Gastrocnemius medialis (tissue), 4 donors: ENCODE results near the gene DYRK1B. TPM values are rescaled to one million over a fixed set of nuclear protein-coding genes. Genes with fewer than 3 reads are reported as not detected.

ENCODE experiments used
- ATAC-seq, 2 donors: fragments of 150-250 bp; one replicate each; pipeline ENCODE4 v1.9.1; 2016
- DNase-seq, 2 donors: peaks; one replicate each; pipeline ENCODE4 v3.0.0-alpha.2; 2019
- H3K27ac ChIP-seq, 4 donors: fragments of 200-600 bp; sonication (generic); 1 replicate in 1 of 4; 2 replicates in 3 of 4; pipeline ENCODE4 v1.5.1; 2016 to 2018; ENCODE audit warnings: mild to moderate bottlenecking in 2 of 4, moderate library complexity in 1 of 4
- H3K27me3 ChIP-seq, 3 donors: fragments of 200-600 bp; sonication (generic) in 2 of 3; 1 replicate in 1 of 3; 2 replicates in 2 of 3; pipeline versions ENCODE4 v1.5.1 to v1.6.0; 2016 to 2019; ENCODE audit warnings: mild to moderate bottlenecking in 1 of 3, moderate library complexity in 1 of 3
- H3K36me3 ChIP-seq, 2 donors: fragments of 200-600 bp; sonication (generic) in 1 of 2; one replicate each; pipeline ENCODE4 v1.5.1; 2017 to 2018
- H3K4me1 ChIP-seq, 2 donors: fragments of 200-600 bp; sonication (generic) in 1 of 2; one replicate each; pipeline ENCODE4 v1.5.1; 2016 to 2017; ENCODE audit warnings: mild to moderate bottlenecking in 2 of 2
- H3K4me3 ChIP-seq, 4 donors: fragments of 200-600 bp; sonication (generic) in 3 of 4; 1 replicate in 1 of 4; 2 replicates in 3 of 4; pipeline ENCODE4 v1.5.1; 2016 to 2019; ENCODE audit warnings: mild to moderate bottlenecking in 2 of 4
- H3K9me3 ChIP-seq, 3 donors: fragments of 200-600 bp; sonication (generic) in 2 of 3; 1 replicate in 1 of 3; 2 replicates in 2 of 3; pipeline ENCODE4 v1.5.1; 2016 to 2019
- POLR2A ChIP-seq, 2 donors: fragments of 450-650 bp; IDR thresholded peaks; one replicate each; pipeline ENCODE4 v1.6.1; 2017; ENCODE audit warnings: antibody characterized with exemption in 2 of 2, mild to moderate bottlenecking in 2 of 2, moderate library complexity in 2 of 2
- in situ Hi-C, 4 donors: fragments of 200-750 bp; cut with MboI; loops; one replicate each; pipeline versions ENCODE4 v1.15.0 to v1.8.0; 2017; ENCODE audit warnings: low sequenced_read_pairs in 4 of 4
- intact Hi-C: fragments of 100-400 bp; cut with DNase I; formaldehyde crosslinking; loops from one replicate; pipeline ENCODE4 v1.15.1; 2023; ENCODE audit warnings: low total_unique reads
- microRNA-seq, 2 donors: library from miRNA; unstranded; fragments of <30 nt; microRNA quantifications; one replicate each; pipeline ENCODE4, GENCODE V29; 2016; ENCODE audit warnings: borderline replicate concordance in 2 of 2
- total RNA-seq, 4 donors: library from RNA; depleted of rRNA; stranded (reverse); fragments of >200 nt; gene quantifications; one replicate each; pipeline versions ENCODE4 v1.1.0 to v1.2.3, GENCODE V29; 2016
- TF ChIP-seq, protein P1 (sequence below), 5 experiments: fragments of 450-650 bp in 3 of 5; fragments of 200-600 bp in 2 of 5; sonication (generic) in 2 of 5; IDR thresholded peaks in 4 of 5; conservative IDR thresholded peaks in 1 of 5; 1 replicate in 4 of 5; 2 replicates in 1 of 5; pipeline ENCODE4 v1.5.1; 2016 to 2019; ENCODE audit warnings: antibody characterized with exemption in 5 of 5, mild to moderate bottlenecking in 3 of 5, moderate library complexity in 3 of 5

DYRK1B gene
- total RNA-seq, 4 donors from 2014 or later, result 39.6 to 68.7 (median 61.8) TPM

DNA sequence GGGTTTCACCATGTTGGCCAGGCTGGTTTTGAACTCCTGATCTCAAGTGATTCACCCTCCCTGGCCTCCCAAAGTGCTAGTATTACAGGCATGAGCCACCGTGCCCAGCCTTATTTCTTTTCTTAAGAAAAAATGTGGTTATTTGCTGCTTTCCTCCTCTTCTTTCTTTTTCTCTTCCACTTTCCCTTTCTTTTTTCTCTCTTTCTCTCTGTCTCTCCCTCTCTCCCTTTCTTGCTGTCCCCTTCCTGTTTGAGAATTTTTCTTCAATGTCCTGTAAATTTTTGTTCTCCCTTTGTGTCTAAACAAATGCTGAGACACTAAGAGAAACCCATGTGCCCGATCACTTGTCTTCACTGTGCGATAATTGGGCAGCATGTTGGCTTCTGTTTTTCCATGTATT lies 53.1 kb downstream of the DYRK1B start:
- H3K27ac ChIP-seq, result no peak overlapping the region
- in situ Hi-C loops, result loop anchor here in 2 of 4 donors (10.0 to 25.0 kb wide), 2 partner anchors 181 to 184 kb away; partner anchors contain the start of gene PSMC4 (in 1 of the 2)
- no peak overlapping the region for H3K4me3 ChIP-seq
- no peaks in the 10 kb centered on the region for H3K4me1 ChIP-seq
- H3K9me3 ChIP-seq, result no peaks in the 10 kb centered on the region
- TF ChIP-seq, protein P1, sequence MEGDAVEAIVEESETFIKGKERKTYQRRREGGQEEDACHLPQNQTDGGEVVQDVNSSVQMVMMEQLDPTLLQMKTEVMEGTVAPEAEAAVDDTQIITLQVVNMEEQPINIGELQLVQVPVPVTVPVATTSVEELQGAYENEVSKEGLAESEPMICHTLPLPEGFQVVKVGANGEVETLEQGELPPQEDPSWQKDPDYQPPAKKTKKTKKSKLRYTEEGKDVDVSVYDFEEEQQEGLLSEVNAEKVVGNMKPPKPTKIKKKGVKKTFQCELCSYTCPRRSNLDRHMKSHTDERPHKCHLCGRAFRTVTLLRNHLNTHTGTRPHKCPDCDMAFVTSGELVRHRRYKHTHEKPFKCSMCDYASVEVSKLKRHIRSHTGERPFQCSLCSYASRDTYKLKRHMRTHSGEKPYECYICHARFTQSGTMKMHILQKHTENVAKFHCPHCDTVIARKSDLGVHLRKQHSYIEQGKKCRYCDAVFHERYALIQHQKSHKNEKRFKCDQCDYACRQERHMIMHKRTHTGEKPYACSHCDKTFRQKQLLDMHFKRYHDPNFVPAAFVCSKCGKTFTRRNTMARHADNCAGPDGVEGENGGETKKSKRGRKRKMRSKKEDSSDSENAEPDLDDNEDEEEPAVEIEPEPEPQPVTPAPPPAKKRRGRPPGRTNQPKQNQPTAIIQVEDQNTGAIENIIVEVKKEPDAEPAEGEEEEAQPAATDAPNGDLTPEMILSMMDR (IDR thresholded peaks at IDR 0.05 in 4 of 5, conservative IDR thresholded peaks at IDR 0.05 in 1 of 5), result no peak
- no peak for TF ChIP-seq POLR2A (IDR thresholded peaks at IDR 0.05)
- ATAC-seq (no peak), DNase-seq (no peak)
- intact Hi-C loops, result no loop called here
- H3K36me3 ChIP-seq, result no peaks in the 10 kb centered on the region
- peaks cover 0 to 6% (median 0%) of the 10 kb centered on the region in 3 donors for H3K27me3 ChIP-seq

DNA sequence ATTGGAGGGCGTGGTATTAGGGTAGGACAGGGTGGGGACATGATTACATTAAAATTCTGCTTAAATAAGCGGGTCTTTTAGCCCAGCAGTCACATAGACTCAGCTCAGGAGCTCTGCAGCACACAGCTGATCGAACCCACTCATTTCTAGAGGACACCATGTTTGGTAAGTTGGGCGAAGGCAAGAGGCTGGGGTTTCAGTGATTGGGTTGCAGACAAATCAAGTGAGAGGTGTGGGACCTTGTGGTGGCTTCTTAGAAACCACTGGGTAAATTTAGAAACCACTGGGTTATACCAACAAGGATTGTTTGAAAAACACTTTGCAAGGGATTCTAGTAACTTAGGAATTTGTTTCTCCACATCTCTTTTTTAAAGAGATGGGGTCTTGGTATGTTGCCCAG lies 55.2 kb downstream of the DYRK1B start, which contains the start of gene LEUTX:
Gene LEUTX (plus strand): TSS at position 92 of the 400 bp plus-strand sequence. CDS start 67 bp downstream, at position 159.
- in situ Hi-C loops, result loop anchor here in 1 of 4 donors (25.0 kb wide), 1 partner anchor 184 kb away; the partner anchor contains the start of gene PSMC4

More for the DNA sequence above, 55.2 kb downstream of the DYRK1B start, which contains the start of gene LEUTX:
- Histone ChIP-seq H3K4me3 (no peak within 1 kb of the TSS), H3K9me3 (no peaks in the 10 kb centered on the region), H3K4me1 (no peaks in the 10 kb centered on the region), H3K27me3 (peaks cover 0 to 3% (median 0%) of the 10 kb centered on the region in 3 donors), H3K36me3 (no peaks in the 10 kb centered on the region), H3K27ac (no peak within 1 kb of the TSS)
- DNase-seq, result no peak
- no peak for TF ChIP-seq POLR2A (IDR thresholded peaks at IDR 0.05)
- TF ChIP-seq, protein P1 (IDR thresholded peaks at IDR 0.05 in 4 of 5, conservative IDR thresholded peaks at IDR 0.05 in 1 of 5), result no peak
- intact Hi-C loops, result no loop called here
- no peak for ATAC-seq

Small RNA genes lying within 50 kb of the gene (microRNA-seq; reads per million reads assigned to microRNA genes)
- gene MIR6719, result 0 reads per million in 2 donors

Other genes starting within 250 kb of the DYRK1B start
- gene LGALS13, start 231.6 kb downstream of the DYRK1B start, total RNA-seq, result not detected
- gene LGALS16, start 178.2 kb downstream of the DYRK1B start, total RNA-seq, result not detected
- not detected for gene LGALS14, start 129.7 kb downstream of the DYRK1B start, total RNA-seq
- gene CLC, start 96.1 kb downstream of the DYRK1B start, total RNA-seq, result not detected
- gene LEUTX, start 55.3 kb downstream of the DYRK1B start, total RNA-seq, result not detected
- 10 to 100 TPM; 40.4 to 79.4 (median 67.0) TPM for gene FBL, start 12.2 kb upstream of the DYRK1B start, total RNA-seq
- gene FCGBP, start 100.5 kb upstream of the DYRK1B start, total RNA-seq, result 10 to 100 TPM in 1 of 4 donors, 1 to 10 TPM in 3; 2.2 to 11.2 (median 7.2) TPM
- 100 to 1,000 TPM; 165 to 238 (median 219) TPM for gene PSMC4, start 137.0 kb upstream of the DYRK1B start, total RNA-seq
- gene ZNF546, start 162.9 kb upstream of the DYRK1B start, total RNA-seq, result 1 to 10 TPM; 3.2 to 6.9 (median 4.2) TPM
- gene ZNF780B, start 222.1 kb upstream of the DYRK1B start, total RNA-seq, result 1 to 10 TPM; 2.5 to 5.3 (median 4.3) TPM